NCI-H748 treated with DMSO at 0.1 percent for 48 hours (cell line): ENCODE data around the gene PRCC.
"Not testable (repeated sequence)": the region's sequence is repeated elsewhere in the genome, so short reads cannot be mapped to it uniquely, and the experiment has no call there.

Source experiments
- DNase-seq: peaks from one replicate; lab custom pipeline; 2025; lab: John Stamatoyannopoulos, UW

The PRCC gene

DNA sequence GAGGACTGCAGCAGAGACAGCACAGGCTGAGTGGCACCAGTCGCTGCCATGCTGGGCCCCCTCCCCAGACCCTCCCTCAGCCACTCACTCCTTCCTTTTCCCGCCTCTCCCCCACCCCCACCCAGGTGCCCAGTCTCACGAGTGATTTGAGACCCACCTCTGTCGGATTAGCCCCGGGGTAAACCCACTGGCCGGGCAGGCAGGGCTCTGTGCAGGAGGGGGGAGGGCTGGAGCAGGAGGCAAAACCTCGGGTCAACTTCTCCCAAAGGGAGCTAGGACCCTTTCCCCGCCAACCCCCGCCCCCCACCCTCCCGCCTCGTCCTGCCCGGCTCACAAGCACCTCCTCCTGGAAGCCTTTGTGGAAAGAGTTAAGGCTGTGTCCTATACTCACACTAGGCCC, 23.0 kb upstream of the PRCC start:
- no peak for DNase-seq

DNA sequence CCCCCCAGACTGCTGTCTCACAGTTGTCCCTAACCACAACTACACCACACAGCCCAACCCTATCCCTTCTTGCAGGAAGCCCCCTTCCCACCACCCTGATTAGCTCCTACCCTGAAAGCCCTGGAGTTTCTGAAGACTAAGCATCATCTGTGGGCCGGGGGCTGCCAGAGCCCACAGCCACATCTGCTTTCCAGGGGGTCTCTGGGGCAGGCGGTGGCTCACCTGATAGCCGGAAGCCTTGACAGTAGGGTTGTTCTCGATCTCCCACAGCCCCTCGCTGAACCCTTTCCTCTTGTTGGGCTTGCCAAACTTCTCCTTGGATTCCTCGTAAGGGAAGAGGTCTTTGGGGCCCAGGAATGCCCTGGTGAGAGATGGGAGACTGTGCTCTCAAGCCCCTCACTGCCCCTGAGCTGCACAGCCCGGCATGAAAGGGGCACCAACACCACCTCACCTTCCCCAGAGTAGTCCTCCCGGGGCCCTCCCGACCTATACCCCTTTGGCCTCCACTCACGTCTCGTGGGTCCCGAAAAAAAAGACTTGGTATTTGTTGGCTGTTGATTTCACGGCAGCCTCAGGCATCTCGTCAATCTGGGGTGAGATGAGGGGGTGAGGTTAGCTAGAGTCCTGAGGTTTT, 22.4 kb upstream of the PRCC start:
- no peak for DNase-seq

DNA sequence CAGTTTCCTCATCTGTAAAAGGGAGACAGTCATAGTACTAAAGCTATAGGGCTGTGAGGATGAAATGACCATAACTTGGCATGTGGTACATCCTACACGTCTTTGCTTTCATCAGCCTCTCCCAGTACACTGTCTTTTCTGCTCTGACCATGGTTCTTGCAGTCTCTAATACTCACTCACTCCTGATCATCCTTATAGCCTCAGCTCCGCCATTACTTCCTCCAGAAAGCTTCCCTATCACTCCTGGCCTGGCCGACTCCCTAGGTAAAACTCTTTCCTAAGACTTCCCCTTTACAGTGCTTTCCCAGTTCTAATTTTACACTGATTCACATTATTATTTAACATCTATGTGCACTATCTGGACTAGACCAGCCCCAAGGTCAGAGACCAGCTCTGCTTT, 21.5 kb upstream of the PRCC start:
- no peak for DNase-seq

DNA sequence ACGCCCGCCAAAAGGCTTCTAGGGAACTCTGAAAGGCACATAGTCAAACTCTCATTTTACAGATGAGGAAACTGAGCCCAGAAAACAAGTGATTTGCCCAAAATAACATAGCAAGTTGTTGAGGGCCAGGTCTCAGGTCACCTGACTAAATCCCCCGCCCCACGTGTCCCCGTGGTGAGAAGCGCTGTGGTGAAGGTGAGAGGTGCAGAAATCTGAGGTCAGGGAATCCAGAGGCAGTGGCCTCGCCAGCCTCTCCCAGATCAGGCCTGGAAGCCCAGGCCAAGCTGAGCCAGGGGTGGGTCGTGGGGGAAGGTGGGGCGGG, 21.0 kb upstream of the PRCC start:
- no peak for DNase-seq

DNA sequence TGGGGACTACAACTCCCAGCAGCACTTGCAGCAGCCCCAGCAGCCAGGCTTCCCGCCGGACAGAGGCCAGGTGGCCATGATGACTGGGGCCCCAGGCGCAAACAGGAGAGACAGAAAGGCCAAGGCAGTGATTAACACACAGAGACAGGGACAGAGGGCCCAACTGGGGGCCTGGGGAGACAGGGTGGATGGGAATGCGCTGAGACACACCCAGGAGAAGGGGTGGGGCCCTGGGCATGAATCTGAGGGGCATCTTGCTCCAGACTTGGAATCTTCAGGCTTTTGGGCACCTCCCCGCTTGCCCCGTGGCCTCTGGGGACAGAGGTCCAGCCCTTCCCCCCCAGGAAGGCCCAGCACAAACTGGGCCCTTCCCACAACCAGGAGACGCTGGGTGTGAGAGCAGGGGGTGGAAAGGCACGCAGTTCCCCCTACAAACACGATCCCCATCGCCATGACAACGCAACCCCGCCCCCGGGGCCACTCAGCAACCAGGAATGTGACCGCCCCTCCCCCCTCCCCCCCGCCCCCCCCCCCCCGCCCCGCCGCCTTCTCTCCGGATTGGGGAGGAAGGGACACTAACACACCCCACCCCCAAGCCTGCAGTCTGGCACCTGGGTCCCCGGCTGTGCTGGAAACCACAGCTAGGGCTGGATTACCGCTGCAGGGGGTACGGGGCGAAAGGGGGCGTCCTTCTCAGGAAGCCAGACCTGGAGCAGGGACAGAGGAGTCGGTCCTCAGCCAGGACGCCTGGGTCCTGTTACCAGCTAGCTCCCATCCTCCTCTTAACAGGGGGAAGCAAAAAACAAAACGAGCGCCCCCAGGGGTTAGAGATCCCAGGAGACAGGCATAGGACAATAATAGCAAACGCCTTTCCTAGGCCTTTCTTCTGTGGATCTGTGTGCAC, 20.4 kb upstream of the PRCC start:
- peak; percentile 50 for DNase-seq

DNA sequence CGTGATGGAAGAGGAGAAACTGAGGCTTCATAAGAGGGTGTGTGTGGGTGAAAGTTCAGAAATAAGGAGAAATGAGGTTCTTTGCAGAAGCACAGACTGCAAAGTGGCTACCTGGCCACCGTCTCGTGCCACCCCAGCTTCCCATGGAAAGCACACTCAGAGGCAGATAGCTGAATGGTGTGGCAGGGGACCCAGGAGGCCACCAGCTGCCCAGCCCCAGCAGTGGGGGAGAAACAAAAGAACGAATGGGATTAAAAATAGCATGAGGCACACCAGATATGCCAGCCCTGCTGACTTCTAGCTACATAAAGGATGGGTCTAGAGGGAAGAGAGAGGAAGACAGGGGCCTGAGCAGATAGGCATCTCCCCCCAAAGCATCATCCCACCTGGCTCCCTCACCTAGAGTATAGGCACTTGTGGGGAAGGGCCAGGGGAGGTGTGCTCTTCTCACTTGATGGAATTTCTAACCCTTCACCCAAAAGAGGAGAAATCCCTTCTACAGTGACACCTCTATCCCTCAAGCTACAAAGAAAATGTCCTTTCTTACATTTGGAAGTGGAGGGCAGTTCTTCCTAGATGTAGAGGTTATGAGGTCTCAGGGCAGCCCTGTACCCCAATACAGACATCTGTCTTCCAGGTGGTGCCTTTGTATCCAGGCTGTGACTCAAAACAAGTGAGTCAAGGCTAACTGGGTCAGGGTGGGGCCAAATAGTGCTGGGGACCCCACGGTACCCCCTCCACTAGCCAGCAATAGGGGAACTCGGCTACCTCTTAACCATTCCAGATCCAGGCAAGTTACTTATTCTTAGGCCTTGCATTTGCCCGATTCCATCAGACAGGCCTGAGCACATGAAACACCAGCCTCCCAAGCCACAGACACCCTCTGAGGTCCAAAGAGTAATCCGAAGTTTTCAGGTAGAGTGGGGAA, 19.3 kb upstream of the PRCC start:
- no peak for DNase-seq

DNA sequence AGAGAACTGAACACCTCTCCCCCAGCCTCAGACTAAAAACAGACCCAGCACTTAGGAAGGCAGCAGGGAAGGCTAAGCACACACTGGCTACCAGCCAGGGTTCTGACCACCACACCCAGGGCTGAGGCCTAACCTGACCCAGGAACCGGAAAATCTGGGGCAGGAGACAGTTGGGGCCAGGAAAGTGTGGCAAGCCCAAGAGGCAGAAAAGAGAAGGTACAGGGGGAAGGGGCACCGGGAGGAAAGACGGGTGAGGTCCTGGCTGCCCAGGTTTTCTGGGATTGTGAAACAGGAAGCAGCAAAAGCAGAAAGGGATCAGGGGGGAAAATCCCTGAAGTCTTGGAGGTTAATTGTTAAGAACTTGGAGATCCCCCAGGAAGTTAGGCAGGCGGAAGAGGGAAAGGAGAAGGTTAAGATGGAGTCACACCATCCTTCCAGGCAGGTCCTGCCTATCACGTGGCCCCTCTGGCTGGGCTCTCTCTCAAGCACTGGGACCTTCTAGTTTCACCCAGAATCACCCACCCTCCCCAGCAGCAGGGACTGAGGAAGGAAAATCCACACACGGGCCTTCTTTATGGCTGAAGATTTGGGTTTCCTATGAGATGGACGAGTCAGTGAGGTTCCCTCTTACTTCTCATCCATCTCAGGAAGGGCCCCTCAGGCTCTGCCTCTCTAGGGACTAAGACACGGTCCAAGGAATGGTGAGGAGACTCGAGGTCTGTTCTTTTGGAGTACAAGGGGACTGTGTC, 18.5 kb upstream of the PRCC start:
- DNase-seq: no peak

DNA sequence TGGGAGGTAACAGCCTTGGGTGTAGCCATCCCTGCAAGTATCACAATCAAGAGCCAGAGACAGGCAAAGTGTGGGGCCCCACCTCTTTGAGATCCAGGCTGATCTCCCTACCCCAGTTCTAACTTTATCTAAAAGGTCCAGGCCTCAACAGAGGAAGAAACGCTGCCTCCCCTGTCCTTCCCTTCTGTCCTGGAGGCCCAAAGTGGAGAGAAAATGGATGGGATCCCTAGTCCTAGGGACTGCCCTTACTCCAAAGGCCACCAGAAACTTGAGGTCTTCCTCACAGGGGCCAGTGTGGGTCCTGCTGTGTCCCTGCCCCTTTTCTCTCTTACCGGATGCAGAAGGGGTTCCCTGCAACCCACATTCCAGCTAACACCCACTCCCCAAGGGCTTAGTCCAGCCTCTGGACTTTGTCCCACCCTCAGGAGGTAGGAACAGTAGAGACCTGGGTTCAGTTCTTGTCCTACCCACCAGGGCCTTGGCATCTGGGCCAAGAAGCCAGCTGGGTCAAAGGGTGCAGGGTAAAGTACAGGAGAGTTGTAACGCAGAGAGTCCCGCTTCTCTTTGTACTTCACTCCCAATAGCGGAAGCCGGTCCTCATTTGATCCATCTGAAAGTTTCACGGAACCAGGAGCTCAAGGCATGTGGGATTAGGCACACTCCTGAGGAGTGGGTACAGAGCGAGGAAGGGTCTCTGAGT, 17.8 kb upstream of the PRCC start:
- no peak for DNase-seq

DNA sequence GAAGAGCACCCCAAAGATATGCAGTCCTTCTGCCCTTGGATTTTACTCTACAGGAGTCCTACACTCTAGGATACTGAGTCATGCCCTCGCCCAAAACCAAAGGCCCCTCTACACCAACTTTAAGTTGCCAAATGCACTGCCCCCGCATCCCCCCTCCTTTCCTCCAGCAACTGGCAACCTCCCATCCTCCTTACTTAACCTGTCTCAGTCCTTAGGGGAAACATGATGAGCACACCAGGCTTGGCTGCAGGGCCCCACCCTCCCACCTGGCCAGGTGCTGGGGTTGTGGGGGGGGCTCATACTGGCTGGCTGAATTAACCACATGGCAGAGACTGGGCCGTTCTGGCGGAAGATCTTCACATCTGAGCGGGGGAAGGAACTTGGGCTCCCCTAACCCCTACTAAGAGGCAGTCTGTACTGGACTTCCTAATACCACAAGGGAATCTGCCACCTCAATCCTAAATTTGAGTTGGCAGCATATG, 17.1 kb upstream of the PRCC start:
- DNase-seq: peak; percentile 36

DNA sequence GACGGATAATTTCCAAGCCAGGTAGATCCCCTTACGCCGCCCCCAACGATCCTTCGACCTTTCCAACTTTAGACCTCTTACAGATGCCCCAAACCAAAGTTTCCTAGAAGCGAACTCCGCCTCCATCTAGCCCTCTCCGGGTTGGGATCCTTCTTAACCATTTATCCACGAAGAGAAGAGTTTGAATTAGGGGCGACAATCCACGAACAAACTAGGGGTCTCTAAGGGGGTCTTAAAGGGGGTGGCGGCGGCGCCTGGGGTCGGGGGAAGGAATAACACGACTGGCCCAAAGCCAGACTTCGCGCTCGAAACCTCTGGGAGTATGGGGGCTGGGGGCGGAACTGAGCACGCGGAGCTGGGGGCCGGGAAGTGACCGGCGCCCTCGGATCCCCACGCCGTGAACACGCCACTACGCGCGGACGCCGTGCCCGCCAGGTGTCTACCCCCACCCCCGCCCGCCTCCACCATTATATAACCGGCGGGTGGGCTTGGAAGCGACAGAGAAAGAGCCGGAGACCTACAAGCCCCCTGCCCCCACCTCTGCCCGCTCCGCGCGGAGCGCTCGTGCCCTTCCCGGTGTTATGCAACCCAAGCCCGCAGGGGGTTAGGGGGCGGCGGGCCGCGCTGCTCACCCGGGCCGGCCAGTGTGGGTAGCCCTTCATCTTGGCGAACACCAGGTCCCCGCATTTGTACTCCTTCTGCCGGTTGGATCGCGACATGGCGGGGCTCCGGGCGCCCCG, 16.5 kb upstream of the PRCC start:
- no peak for DNase-seq

DNA sequence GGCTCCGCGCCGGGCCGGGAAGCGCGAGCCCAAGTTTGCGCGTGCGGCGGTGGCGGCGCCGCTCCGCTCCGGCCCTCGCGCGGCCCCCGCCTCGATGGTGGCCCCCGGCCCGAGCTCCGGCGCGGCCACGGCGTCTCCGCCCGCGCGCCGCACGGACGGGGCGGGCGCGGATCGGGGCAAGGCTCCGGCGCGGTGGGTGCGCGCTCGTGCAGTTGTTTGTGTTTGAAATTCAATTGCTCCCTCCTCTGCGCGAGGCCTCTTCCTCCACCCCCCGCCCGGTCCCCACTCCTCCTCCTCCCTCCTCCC, 15.9 kb upstream of the PRCC start, which contains the start of gene HDGF:
TSS of gene HDGF (minus strand) at position 225 of the 306 bp plus-strand sequence. CDS start 246 bp downstream, outside the sequence.
- no peak for DNase-seq

DNA sequence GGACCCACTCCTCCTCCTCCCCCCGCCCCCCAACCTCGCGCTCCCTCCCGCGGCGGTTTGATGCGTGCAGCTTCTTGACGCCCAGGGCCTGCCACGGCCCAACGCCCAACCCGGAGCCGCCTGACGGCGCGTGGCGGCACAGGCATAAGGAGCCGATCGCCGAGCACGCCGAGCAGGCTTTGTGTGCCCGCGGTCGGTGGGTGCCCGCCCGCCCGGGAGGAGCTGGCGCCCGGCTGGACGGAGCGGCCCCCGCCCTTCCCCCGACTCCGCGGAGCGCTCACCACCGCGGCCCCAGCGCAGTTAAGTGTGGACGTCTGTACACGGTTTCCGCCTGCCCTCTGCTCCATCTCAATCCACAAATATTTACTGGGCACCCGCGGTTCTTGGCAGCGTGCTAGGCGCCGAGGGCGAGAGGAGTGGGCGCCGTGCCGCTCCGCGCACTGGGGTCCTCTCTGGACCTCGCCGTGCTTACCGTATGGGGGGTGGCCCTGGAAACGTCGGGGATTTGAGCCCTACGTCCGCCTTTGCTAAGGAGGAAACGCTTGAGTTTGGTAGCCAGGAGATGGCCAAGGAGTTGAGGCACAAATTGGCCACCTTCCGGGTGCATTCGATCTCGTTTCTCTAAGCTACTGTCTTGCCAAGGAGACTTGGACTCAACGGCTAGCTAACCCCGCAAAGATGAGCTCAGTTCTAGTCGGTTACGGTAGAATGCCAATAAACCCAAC, 15.4 kb upstream of the PRCC start:
- DNase-seq: peak; percentile 69

DNA sequence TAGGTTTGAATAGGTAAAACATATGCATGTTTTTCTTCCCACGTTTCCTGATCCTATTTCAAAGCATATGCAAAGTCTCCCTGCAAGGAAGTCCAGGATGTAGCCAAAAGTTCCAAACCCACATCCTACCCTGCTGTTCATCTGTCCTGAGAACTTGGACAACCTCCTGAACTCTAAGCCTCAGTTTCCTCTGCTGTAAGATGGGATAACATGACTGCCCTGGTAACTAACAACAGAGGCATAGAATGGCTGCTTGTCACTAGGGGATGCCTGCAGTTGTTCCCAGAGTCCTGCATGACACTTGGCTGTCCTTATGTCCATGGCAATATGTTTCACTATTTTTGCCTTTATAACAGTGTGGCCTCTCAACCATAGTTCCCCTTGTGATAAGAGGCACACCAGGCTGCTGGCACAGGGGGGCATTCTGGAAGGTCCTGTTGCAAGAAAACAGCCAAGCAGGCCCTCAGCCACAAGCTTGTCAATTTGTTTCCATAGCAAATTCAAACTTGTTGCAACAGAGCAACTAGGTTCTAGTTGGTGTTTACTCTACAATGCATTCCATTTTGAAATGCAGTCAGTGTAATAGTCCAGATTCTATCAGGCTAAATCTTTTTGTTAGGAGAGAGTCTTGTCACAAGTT, 14.4 kb upstream of the PRCC start:
- DNase-seq: no peak

DNA sequence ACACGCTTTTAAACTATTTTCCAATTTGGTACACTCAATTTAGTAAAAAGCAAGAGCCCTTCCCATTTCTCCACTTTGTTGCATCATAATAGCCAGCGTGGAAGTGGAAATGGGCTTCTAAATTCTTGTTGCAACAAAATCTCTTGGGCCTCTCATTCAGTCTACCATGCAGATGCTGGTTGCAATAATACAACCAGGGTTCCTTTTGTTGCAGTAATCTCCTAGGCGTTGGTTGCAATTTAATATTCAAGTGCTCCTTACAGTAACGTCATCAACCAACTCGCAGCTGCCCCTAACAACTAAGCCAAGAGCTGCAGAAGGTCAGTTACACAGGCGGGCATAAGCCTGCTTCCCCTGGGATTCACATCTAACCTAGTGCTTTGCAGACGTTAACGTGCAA, 13.1 kb upstream of the PRCC start:
- no peak for DNase-seq

DNA sequence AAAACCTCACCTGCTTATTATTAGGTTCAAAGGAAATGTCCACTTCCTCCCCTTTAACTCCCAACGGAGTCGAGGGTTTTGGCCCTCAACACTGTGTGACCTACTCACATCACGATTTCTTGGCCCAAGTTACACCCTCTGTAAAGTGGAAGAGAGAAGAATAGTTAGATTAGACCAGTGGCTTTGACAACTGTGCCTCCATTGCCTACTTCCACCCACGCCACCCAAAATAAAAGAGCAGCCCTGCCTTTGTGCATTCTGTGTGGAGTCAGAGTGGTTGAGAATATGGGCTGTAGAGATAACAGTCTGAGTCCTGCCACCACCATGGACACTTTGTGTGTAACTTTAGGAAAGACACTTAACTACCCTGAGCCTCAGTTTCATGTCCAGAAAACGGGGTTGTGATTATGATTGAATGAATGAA, 11.8 kb upstream of the PRCC start:
- DNase-seq: no peak

DNA sequence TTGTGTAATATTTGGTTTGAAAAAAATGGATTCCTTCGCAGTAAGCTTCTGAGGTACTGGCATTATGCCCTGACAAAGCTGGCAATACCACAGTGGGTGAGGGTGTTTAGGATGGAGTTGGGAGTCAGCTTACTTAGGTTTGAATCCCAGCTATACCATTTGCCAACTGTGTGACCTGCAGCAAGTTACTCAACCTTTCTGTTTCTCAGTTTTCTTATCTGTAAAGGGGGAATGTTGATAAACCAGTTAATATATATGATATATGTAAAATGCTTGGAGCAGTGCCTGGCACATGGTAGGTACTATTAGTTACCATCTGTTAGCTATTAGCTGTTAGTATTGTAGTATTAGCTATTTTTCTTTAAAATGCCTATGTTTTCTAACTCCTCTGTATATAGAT, 11.0 kb upstream of the PRCC start:
- no peak for DNase-seq

DNA sequence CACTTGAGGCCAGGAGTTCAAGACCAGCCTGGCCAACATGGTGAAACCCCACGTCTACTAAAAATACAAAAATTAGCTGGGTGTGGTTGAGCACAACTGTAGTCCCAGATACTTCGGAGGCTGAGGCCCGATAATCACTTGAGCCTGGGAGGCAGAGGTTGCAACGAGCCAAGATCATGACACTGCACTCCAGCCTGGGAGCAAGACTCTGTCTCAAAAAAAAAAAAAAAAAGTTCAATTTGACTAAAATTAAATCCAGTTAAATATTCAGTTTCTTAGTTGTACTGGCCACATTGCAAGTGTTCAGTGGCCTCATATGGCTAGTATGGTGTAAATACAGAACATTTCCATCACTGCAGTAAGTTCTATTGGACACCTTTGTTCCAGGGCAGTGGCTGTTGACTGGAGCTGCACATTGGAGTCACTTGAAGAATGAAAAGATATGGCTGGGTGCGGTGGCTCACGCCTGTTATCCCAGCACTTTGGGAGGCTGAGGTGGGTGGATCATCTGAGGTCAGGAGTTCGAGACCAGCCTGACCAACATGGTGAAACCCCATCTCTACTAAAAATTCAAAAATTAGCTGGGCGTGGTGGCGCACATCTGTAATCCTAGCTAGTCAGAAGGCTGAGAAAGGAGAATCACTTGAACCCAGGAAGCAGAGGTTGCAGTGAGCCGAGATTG, 9.6 kb upstream of the PRCC start:
- DNase-seq: not testable (repeated sequence)

DNA sequence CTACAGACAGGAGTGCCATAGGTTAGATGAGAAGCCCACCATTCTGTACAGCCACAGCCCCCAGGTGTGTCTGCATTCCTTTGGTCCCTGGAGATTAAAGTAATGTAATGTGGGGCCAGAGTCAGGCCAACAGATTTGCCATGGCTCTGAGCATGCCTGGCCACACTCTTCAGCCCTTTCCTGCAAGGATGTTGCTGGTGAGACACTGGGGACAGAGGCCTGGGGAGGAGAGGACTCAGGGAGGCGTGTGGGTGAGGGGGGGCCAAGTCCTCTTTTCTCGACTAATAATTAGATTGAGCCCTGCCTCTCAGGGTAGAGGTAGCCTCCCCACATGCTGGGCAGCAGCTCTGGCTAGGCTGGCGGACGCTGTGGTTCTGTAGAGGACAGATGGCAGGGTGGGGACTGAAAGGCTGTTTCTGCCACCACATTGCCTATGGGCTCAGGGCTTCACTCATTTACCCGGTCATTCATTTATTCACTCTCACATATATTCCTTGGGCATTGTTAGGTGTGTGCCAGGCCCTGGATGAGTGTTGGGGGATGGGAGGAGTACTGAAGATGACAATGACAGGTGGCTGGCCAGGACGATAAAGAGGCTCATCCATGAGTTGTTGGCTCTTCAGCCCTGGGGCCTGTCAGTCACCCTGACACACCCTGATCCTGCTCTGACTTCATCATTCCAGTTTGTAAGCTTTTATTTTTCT, 7.1 kb upstream of the PRCC start:
- DNase-seq: no peak
